ENCODE measurements around the gene PLA2G12A.
"Not testable (repeated sequence)": the region's sequence is repeated elsewhere in the genome, so short reads cannot be mapped to it uniquely, and the experiment has no call there.

Gene PLA2G12A

GRCh38 chr4:109678925-109679324, 50.9 kb downstream of the PLA2G12A start:
- not testable (repeated sequence) for DNase-seq (ENCODE audit: low read depth, low spot score)

DNA sequence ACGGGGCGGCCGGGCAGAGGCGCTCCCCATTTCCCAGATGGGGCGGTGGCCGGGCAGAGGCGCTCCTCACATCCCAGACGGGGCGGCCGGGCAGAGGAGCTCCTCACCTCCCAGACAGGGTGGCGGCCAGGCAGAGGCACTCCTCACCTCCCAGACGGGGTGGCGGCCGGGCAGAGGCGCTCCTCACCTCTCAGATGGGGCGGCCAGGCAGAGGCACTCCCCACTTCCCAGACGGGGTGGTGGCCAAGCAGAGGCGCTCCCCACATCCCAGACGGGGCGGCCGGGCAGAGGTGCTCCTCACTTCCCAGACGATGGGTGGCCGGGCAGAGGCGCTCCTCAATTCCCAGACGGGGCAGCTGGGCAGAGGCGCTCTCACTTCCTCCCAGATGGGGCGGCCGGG, 51.4 kb downstream of the PLA2G12A start:
- not testable (repeated sequence) for DNase-seq (ENCODE audit: low read depth, low spot score)

DNA sequence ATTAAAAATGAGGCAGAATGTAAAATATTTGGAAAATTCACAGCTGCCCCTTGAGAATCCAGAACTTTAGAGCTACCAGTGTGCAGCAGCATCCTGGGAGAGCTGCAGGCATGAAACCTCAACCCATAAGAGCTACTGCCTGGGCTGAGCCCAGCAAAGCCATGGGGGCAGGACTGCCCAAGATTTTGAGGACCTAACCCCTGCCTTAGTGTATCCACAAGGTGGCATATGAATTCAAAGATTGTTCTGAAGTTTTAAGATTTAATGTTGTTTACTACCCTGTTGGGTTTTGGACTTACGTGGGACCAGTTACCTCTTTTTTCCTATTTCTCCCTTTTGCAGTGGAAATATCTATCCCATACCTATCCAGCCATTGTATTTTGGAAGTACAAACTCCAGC, 53.0 kb downstream of the PLA2G12A start:
- no peak for DNase-seq (ENCODE audit: low read depth, low spot score)

GRCh38 chr4:109675843-109676242, 54.0 kb downstream of the PLA2G12A start:
- no peak for DNase-seq (ENCODE audit: low read depth, low spot score)

DNA sequence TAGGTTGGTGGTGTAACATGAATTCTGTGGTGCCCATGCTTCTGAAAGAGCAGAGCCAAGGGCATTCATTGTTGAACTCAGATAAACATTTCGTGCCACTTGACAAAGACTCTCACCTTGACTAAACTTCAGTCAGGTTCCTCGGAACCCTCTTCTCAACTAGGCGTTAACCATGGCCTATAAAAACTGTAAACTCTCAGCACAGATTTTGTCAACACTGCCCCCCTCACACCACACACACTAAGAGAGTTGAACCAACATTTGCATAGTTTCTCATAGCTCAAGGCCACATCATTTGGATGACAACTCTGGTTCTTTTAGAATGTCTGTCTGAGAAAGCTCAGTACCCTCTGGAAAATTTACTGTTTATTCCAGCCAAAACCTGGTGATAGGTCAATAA, 54.7 kb downstream of the PLA2G12A start:
- no peak for DNase-seq (ENCODE audit: low read depth, low spot score)

DNA sequence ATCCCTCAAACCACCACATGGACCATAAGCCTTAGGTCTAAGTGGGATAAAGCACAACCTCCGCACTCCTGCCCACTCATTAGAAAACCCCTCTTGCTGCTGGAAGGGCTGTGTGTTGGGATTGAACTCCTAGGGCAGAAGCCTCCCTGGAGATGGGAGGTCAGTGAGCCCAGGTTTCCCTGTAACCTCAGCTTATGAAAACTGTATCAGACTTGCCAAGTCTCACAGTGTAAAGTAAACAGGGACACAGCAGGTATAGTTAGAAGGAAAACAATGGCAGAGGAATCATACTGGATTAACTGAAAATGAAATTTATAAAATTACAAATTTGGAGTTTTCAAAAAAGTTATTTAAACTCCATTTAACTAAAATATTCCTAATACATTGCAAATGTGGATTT, 56.6 kb downstream of the PLA2G12A start:
- no peak for DNase-seq (ENCODE audit: low read depth, low spot score)

GRCh38 chr4:109672169-109672930, 57.5 kb downstream of the PLA2G12A start:
- DNase-seq (ENCODE audit: low read depth, low spot score): no peak

DNA sequence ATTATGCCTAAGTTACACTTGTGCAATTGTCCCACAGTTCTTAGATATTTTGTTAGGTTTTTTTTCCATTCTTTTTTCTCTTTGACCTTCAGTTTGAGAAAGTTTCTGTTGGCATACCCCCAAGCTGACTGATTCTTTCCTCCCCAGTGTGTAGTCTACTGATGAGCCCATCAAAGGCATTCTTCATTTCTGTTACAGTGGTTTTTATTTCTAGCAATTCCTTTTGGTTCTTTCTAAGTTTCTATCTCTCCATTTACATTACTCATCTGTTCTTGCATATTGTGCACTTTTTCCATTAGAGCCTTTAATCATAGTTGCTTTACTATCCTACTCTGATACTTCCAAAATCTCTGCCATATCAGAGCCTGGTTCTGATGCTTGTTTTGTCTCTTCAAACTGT, 58.5 kb downstream of the PLA2G12A start:
- DNase-seq (ENCODE audit: low read depth, low spot score): no peak

- no peak for DNase-seq (ENCODE audit: low read depth, low spot score)
These were observed 63.9 kb downstream of the PLA2G12A start for GRCh38 chr4:109665783-109666485.

DNA sequence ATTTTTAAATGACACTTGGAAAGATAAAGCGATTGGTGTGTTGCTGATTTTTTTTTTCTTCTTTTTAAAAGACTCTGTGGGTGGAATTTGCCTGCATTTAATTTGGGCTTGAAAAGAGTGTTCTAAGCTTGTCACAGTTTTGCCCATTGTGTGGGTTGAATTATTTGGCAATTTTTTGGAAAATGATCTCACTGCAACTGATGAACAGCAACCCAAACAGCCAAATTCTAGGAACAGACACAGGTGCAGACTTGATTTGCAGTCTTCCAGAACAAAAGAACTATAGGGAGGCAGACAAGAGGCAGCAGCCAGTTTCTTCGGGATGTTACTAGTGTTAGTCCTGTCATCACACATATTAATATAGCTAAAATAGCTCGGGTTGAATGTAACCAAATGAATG, 67.1 kb downstream of the PLA2G12A start:
- no peak for DNase-seq (ENCODE audit: low read depth, low spot score)

DNA sequence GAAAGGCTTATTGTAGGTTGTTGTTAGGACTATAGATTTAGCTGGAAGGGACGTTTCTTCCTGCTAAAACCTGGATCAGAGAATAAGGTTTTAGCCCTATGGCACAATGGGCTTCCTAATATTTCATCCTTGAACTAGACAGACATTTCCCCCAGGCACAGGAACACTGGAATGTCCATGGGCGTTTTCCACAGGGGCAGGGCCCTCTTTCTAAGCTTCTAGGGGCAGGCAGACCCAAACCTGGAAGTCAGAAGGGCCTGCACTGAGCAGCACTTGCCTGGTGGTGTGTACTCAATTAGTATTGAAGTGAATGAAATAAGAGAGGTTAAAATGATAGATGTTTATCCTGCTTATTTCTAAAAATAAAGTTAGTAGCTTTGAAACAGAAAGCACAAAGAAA, 67.8 kb downstream of the PLA2G12A start:
- no peak for DNase-seq (ENCODE audit: low read depth, low spot score)
